ENCODE measurements around the gene MAL. TPM values are rescaled to one million over a fixed set of nuclear protein-coding genes. Genes with fewer than 3 reads are reported as not detected.

The MAL gene
- total and polyA plus RNA-seq, 2 of the 4 experiments (the other 2 are of a cell fraction): not detected

GRCh38 chr2:95014126-95014708 lies 11.3 kb upstream of the MAL start:
- Histone ChIP-seq H3K23ac (ENCODE audit: low read depth, low read length) (no peak overlapping the region), H2AFZ (replicated peaks; ENCODE audit: low read length, poor library complexity) (no peak overlapping the region), H3K14ac (replicated peaks; ENCODE audit: low read depth, low read length) (no peak overlapping the region), H3K4me1 (ENCODE audit: control insufficient read depth, insufficient read depth, low read length) (no peaks in the 10 kb centered on the region), H2BK5ac (ENCODE audit: low read depth, low read length, poor library complexity, severe bottlenecking) (no peak overlapping the region), H2BK15ac (ENCODE audit: low read depth, low read length) (no peak overlapping the region), H3K79me1 (ENCODE audit: low read depth in 1 of 2, low read length in 2 of 2) (no peaks in the 10 kb centered on the region), H4K20me1 (ENCODE audit: insufficient read depth, low read length) (no peaks in the 10 kb centered on the region), H3K36me3 (ENCODE audit: control insufficient read depth, insufficient read depth, low read length) (no peaks in the 10 kb centered on the region), H3K9me1 (ENCODE audit: insufficient read depth, low read length) (no peaks in the 10 kb centered on the region), H3K4ac (ENCODE audit: low read depth, low read length) (no peak overlapping the region), H2BK120ac (ENCODE audit: low read depth, low read length) (no peak overlapping the region), H4K5ac (ENCODE audit: low read depth, low read length) (no peak overlapping the region), H4K91ac (ENCODE audit: insufficient read depth, low read depth, low read length) (no peak overlapping the region), H3K9me3 (ENCODE audit: control insufficient read depth, insufficient read depth, low read length) (no peaks in the 10 kb centered on the region), H2AK5ac (ENCODE audit: low read depth, low read length) (no peak overlapping the region), H2BK20ac (ENCODE audit: low read depth, low read length) (no peak overlapping the region), H3K27ac (ENCODE audit: insufficient read depth, low read length) (no peak overlapping the region), H3K18ac (ENCODE audit: low read depth, low read length) (no peak overlapping the region), H3K4me3 (ENCODE audit: insufficient read depth, low read depth, low read length) (no peak overlapping the region), H3K4me2 (ENCODE audit: low read depth, low read length) (no peak overlapping the region), H3K27me3 (ENCODE audit: control insufficient read depth, insufficient read depth, low read length) (peaks cover 39% of the 10 kb centered on the region; the same call in 1 of the 2 replicates), H3K56ac (ENCODE audit: extremely low read depth, insufficient read depth, low read length) (no peak overlapping the region), H2AK9ac (replicated peaks; ENCODE audit: low read depth, low read length, poor library complexity) (no peak overlapping the region), H3K9ac (ENCODE audit: low read depth, low read length) (no peak overlapping the region), H4K8ac (ENCODE audit: low read depth in 2 of 2, low read length in 2 of 2) (no peak overlapping the region)
- 45% methylated on average over 2 of the region's 10 CpGs; no CpG with 5 or more reads in 1 of the 2 experiments for WGBS, 2 experiments (ENCODE audit: extremely low coverage in 2 of 2, insufficient read length in 1 of 2)
- dilution Hi-C loops (cut with HindIII; ENCODE audit: low sequenced_read_pairs, unreplicated experiment): no loop called here
- DNase-seq: no peak
- no peak for ATAC-seq (ENCODE audit: low read depth)
- CTCF ChIA-PET: interaction anchor here (1.0 kb wide), 1 partner anchor 8 kb away, joined by 3 read pairs; no protein-coding TSS in a partner anchor
- no TSS peak for BruUV-seq (replicated peaks)
- POLR2A ChIA-PET (ENCODE audit: unreplicated experiment): no interaction called here
- intact Hi-C loops (cut with micrococcal nuclease): no loop called here
- TF ChIP-seq SMC3 (IDR thresholded peaks at IDR 0.05; ENCODE audit: low read depth, low read length) (no peak), MAFK (IDR thresholded peaks at IDR 0.05; ENCODE audit: low read depth, low read length) (no peak)
- TF ChIP-seq, protein P1, sequence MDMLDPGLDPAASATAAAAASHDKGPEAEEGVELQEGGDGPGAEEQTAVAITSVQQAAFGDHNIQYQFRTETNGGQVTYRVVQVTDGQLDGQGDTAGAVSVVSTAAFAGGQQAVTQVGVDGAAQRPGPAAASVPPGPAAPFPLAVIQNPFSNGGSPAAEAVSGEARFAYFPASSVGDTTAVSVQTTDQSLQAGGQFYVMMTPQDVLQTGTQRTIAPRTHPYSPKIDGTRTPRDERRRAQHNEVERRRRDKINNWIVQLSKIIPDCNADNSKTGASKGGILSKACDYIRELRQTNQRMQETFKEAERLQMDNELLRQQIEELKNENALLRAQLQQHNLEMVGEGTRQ (IDR thresholded peaks at IDR 0.05; ENCODE audit: low read depth, low read length): no peak
- in situ Hi-C loops (cut with MboI; ENCODE audit: low sequenced_read_pairs): no loop called here

Measured in IMR-90 (cell line).